Mesothelial cell of epicardium (in vitro differentiated cells): Measurements from ENCODE around the gene ZNF275. TPM values are rescaled to one million over a fixed set of nuclear protein-coding genes. Genes with fewer than 3 reads are reported as not detected.

Source experiments
- DNase-seq, 2 experiments: peaks; one replicate each; pipeline ENCODE4 v3.0.0; 2021; ENCODE audit warnings: low spot score in 2 of 2; ENCODE audit not compliant: unreplicated experiment in 2 of 2
- H3K27ac Mint-ChIP-seq: 2 replicates; pipeline ENCODE4 v1.8.0; 2021; ENCODE audit warnings: mixed read lengths
- H3K27me3 Mint-ChIP-seq: 2 replicates; pipeline ENCODE4 v1.8.0; 2021; ENCODE audit warnings: low read depth, mixed read lengths
- H3K36me3 Mint-ChIP-seq: 2 replicates; pipeline ENCODE4 v1.8.0; 2021; ENCODE audit warnings: mixed read lengths
- H3K4me1 Mint-ChIP-seq: 2 replicates; pipeline ENCODE4 v1.8.0; 2021; ENCODE audit warnings: mixed read lengths
- H3K4me3 Mint-ChIP-seq: 2 replicates; pipeline ENCODE4 v1.8.0; 2021; ENCODE audit warnings: mild to moderate bottlenecking, moderate library complexity, mixed read lengths
- H3K9me3 Mint-ChIP-seq: 2 replicates; pipeline ENCODE4 v1.8.0; 2021; ENCODE audit warnings: mixed read lengths
- CTCF ChIP-seq: fragments of 200-600 bp; sonication (generic); IDR thresholded peaks from one replicate; pipeline ENCODE4 v1.5.0; 2021; ENCODE audit warnings: antibody characterized with exemption; ENCODE audit not compliant: unreplicated experiment
- total RNA-seq: library from RNA; stranded (reverse); gene quantifications from 3 replicates; pipeline ENCODE4 v1.2.1, GENCODE V29; 2021

The ZNF275 gene
- total RNA-seq, 1 donor from 2014 or later = 17.5 TPM

- Mint-ChIP-seq H3K4me3 (no peak overlapping the region), H3K27me3 (peaks cover 8% of the 10 kb centered on the region), H3K9me3 (peaks cover 35% of the 10 kb centered on the region), H3K36me3 (peaks cover 23% of the 10 kb centered on the region), H3K27ac (no peak overlapping the region), H3K4me1 (peaks cover 10% of the 10 kb centered on the region)
- DNase-seq = no peak
- no peak for TF ChIP-seq CTCF
Measured at GRCh38 chrX:153336121-153336894, 2.4 kb downstream of the ZNF275 start.

GRCh38 chrX:153336988-153337387 is 3.0 kb downstream of the ZNF275 start:
- DNase-seq = no peak
- Mint-ChIP-seq H3K9me3 (peaks cover 38% of the 10 kb centered on the region), H3K27me3 (peaks cover 5% of the 10 kb centered on the region), H3K36me3 (peaks cover 30% of the 10 kb centered on the region), H3K27ac (no peak overlapping the region), H3K4me1 (peaks cover 10% of the 10 kb centered on the region), H3K4me3 (no peak overlapping the region)
- TF ChIP-seq CTCF = no peak

GRCh38 chrX:153338836-153339235 is 4.9 kb downstream of the ZNF275 start:
- H3K4me3 Mint-ChIP-seq = no peak overlapping the region
- TF ChIP-seq CTCF = no peak
- peaks cover 34% of the 10 kb centered on the region for H3K36me3 Mint-ChIP-seq
- no peaks in the 10 kb centered on the region for H3K27me3 Mint-ChIP-seq
- H3K4me1 Mint-ChIP-seq = peaks cover 8% of the 10 kb centered on the region
- DNase-seq = no peak
- no peak overlapping the region for H3K27ac Mint-ChIP-seq
- H3K9me3 Mint-ChIP-seq = peaks cover 45% of the 10 kb centered on the region

GRCh38 chrX:153339662-153340061 is 5.7 kb downstream of the ZNF275 start:
- Mint-ChIP-seq H3K27ac (no peak overlapping the region), H3K9me3 (peaks cover 50% of the 10 kb centered on the region), H3K4me1 (peaks cover 8% of the 10 kb centered on the region), H3K36me3 (peaks cover 34% of the 10 kb centered on the region), H3K4me3 (no peak overlapping the region), H3K27me3 (no peaks in the 10 kb centered on the region)
- DNase-seq = no peak
- TF ChIP-seq CTCF = no peak

GRCh38 chrX:153340111-153340510 is 6.2 kb downstream of the ZNF275 start:
- Mint-ChIP-seq H3K4me3 (no peak overlapping the region), H3K27me3 (no peaks in the 10 kb centered on the region), H3K4me1 (peaks cover 7% of the 10 kb centered on the region), H3K36me3 (peaks cover 38% of the 10 kb centered on the region), H3K27ac (no peak overlapping the region), H3K9me3 (peaks cover 50% of the 10 kb centered on the region)
- no peak for TF ChIP-seq CTCF
- no peak for DNase-seq
